T-cell (primary cell): ENCODE data around the gene SLC16A1. TPM values are rescaled to one million over a fixed set of nuclear protein-coding genes. Genes with fewer than 3 reads are reported as not detected.

Source experiments
- ATAC-seq, 4 experiments: fragments of 200-7000 bp in 3 of 4; fragments of 150-1000 bp in 1 of 4; cut with Tn5 transposase; replicated peaks in 1 of 4; 1 replicate in 3 of 4; 2 replicates in 1 of 4; pipeline ENCODE4 v1.10.0; 2021; ENCODE audit warnings: moderate library complexity in 3 of 4, mild to moderate bottlenecking in 2 of 4, moderate number of reproducible peaks in 1 of 4
- CTCF ChIA-PET, 2 donors: fragments of 300-600 bp; sonication (Branson Sonifier 250); formaldehyde crosslinking; loops; one replicate each; lab custom pipeline; 2022; ENCODE audit warnings: antibody characterized with exemption in 2 of 2; lab: Charles Lee
- POLR2A ChIA-PET, 2 donors: fragments of 300-600 bp; sonication (Branson Sonifier 250); formaldehyde crosslinking; loops; one replicate each; lab custom pipeline; 2022; ENCODE audit warnings: antibody characterized with exemption in 2 of 2; lab: Charles Lee
- DNase-seq, 35 experiments: peaks; one replicate each; pipeline versions ENCODE4 v3.0.0 to v3.0.0-alpha.2; 2013 to 2023
- H3K27ac ChIP-seq: one replicate; pipeline ENCODE4 v1.5.1; 2013; ENCODE audit warnings: low read length
- H3K27me3 ChIP-seq, 2 experiments: replicated peaks in 1 of 2; 1 replicate in 1 of 2; 2 replicates in 1 of 2; pipeline versions ENCODE4 v1.6.1 to v1.7.0; 2013; ENCODE audit warnings: low read length in 1 of 2, mixed read lengths in 1 of 2; ENCODE audit not compliant: control insufficient read depth in 2 of 2, insufficient read depth in 2 of 2; ENCODE audit errors: extremely low read depth in 1 of 2
- H3K36me3 ChIP-seq, 2 donors: 1 replicate in 1 of 2; 2 replicates in 1 of 2; pipeline versions ENCODE4 v1.6.1 to v1.7.0; 2013; ENCODE audit warnings: low read length in 1 of 2; ENCODE audit not compliant: control insufficient read depth in 2 of 2, insufficient read depth in 1 of 2; ENCODE audit errors: extremely low read depth in 1 of 2
- H3K4me1 ChIP-seq, 2 experiments: 1 replicate in 1 of 2; 2 replicates in 1 of 2; pipeline versions ENCODE4 v1.6.1 to v1.7.0; 2013; ENCODE audit warnings: low read length in 2 of 2, mixed read lengths in 1 of 2; ENCODE audit not compliant: insufficient read depth in 2 of 2, control insufficient read depth in 1 of 2; ENCODE audit errors: extremely low read depth in 1 of 2
- H3K4me3 ChIP-seq, 2 donors: 1 replicate in 1 of 2; 2 replicates in 1 of 2; pipeline versions ENCODE4 v1.5.1 to v1.7.0; 2013; ENCODE audit warnings: mild to moderate bottlenecking in 2 of 2, low read length in 1 of 2, moderate library complexity in 1 of 2; ENCODE audit not compliant: control insufficient read depth in 1 of 2; ENCODE audit errors: extremely low read depth in 1 of 2
- H3K9me3 ChIP-seq: 2 replicates; pipeline ENCODE4 v1.7.0; 2013
- H3K27ac Mint-ChIP-seq, 2 donors: one replicate each; pipeline ENCODE4 v1.8.0; 2020 to 2021; ENCODE audit warnings: mild to moderate bottlenecking in 2 of 2, mixed read lengths in 2 of 2
- H3K27me3 Mint-ChIP-seq, 2 donors: one replicate each; pipeline ENCODE4 v1.8.0; 2021 to 2022; ENCODE audit warnings: mixed read lengths in 2 of 2
- H3K36me3 Mint-ChIP-seq: one replicate; pipeline ENCODE4 v1.8.0; 2021; ENCODE audit warnings: mixed read lengths
- H3K4me1 Mint-ChIP-seq, 3 donors: one replicate each; pipeline ENCODE4 v1.8.0; 2020 to 2022; ENCODE audit warnings: mixed read lengths in 3 of 3, mild to moderate bottlenecking in 1 of 3
- H3K4me3 Mint-ChIP-seq, 3 donors: one replicate each; pipeline ENCODE4 v1.8.0; 2020 to 2022; ENCODE audit warnings: mild to moderate bottlenecking in 3 of 3, mixed read lengths in 3 of 3, moderate library complexity in 3 of 3
- H3K9me3 Mint-ChIP-seq, 3 donors: one replicate each; pipeline ENCODE4 v1.8.0; 2020 to 2022; ENCODE audit warnings: mixed read lengths in 3 of 3
- WGBS: methylation state at CpG from one replicate; pipeline ENCODE4 v1.1.5; 2013; ENCODE audit warnings: missing lambda C conversion rate; ENCODE audit not compliant: insufficient coverage; 5-methylcytosine and 5-hydroxymethylcytosine counted together
- total RNA-seq, 35 experiments: library from RNA in 6 of 35; stranded (reverse) in 6 of 35; fragments of 120-200 nt in 1 of 35; gene quantifications; one replicate each; pipeline versions ENCODE4 v1.2.1 to v1.2.4 and lab custom pipeline; 2013 to 2026

SLC16A1 gene
- total RNA-seq, 5 donors from 2014 or later (not counting 1 experiment from before 2014, with no cell fraction given) = 13.3 to 23.2 (median 20.3) TPM

DNA sequence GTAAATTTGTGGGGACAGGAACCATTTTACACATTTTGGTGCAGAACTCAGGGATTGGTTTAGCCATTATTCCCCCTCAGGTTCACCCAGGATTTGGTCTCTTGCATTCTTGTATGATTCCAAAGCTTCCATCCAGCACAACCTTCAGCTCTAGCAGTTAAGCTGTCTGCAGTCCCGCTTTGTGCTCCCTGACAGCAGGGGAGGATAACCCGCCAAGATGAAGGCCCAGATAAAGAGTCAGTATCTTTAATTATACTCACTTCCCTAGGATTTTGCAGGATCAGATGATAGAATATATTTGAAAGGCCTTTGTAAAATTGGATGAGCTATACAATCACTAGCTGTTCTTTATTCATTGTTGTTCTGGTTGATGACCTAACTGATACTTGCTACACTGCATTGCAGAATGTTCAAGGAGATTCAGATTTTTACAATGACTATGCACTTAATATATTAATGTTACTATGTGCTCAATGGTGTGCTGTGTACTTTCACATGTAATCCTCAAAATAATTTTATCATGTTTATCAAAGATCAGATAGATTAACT, 49.8 kb downstream of the SLC16A1 start:
- no peaks in the 10 kb centered on the region for H3K36me3 Mint-ChIP-seq
- ChIA-PET POLR2A (interaction anchor here in 1 of 2 donors (0.6 kb wide), 1 partner anchor 1609 kb away, joined by 4 read pairs; no protein-coding TSS in a partner anchor), CTCF (no interaction called here)
- no peak overlapping the region for H3K27ac Mint-ChIP-seq
- H3K27ac ChIP-seq = no peak overlapping the region
- H3K36me3 ChIP-seq = peaks cover 0 to 6% of the 10 kb centered on the region in 2 donors
- H3K27me3 ChIP-seq = no peaks in the 10 kb centered on the region
- no peaks in the 10 kb centered on the region for H3K9me3 Mint-ChIP-seq
- DNase-seq (no peak), ATAC-seq (no peak)
- H3K4me3 ChIP-seq = no peak overlapping the region
- no peaks in the 10 kb centered on the region for H3K9me3 ChIP-seq
- H3K4me1 ChIP-seq = peaks cover 0 to 2% of the 10 kb centered on the region in 2 experiments
- no CpG with 5 or more reads among the region's 2 CpGs for WGBS
- no peaks in the 10 kb centered on the region for H3K27me3 Mint-ChIP-seq
- no peak overlapping the region for H3K4me3 Mint-ChIP-seq
- H3K4me1 Mint-ChIP-seq = peaks cover 7 to 19% (median 12%) of the 10 kb centered on the region in 3 donors

DNA sequence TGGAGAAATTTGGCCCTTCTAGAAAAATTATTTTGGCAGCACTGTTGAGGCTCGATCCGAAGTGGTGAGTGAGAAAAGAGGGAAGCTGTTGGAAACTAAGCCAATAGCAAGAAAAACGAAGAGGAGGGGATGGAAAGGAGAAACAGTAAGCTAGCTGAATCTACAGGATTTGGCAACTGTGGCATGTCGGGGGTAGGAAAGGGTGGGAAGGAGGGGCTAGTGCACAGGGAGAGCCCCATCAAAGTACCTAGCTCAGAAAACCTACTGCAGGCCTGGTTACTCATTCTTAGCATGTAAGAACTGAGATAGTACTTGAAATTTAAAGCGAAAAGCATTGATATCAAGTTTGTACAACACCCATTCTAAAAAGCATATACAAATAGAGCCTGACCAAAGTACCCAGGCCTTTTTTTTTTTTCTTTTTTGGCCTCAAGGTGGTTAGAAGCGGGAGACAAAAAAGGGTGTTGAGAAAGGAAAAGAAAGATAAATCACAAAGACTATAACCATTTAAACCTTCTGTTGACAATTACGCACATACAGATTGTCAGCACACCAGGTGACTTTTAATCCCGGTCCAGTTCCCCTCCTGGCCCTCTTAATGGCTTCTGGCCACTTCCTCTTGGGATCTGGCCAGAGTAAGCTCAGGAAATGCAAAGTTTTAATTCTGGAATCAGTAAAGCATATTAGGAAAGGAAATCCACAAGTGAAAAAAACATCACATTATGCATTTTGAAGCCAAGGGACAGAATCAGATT, 50.4 kb downstream of the SLC16A1 start:
- ChIA-PET POLR2A (no interaction called here), CTCF (no interaction called here)
- no peak for ATAC-seq
- Histone ChIP-seq H3K36me3 (peaks cover 0 to 6% of the 10 kb centered on the region in 2 donors), H3K9me3 (no peaks in the 10 kb centered on the region), H3K27ac (no peak overlapping the region), H3K27me3 (no peaks in the 10 kb centered on the region), H3K4me1 (peaks cover 0 to 2% of the 10 kb centered on the region in 2 experiments), H3K4me3 (no peak overlapping the region)
- Mint-ChIP-seq H3K27me3 (no peaks in the 10 kb centered on the region), H3K4me1 (peaks cover 7 to 19% (median 12%) of the 10 kb centered on the region in 3 donors), H3K27ac (peak overlapping the region in 1 of 2 donors; percentile 23), H3K4me3 (no peak overlapping the region), H3K36me3 (no peaks in the 10 kb centered on the region), H3K9me3 (no peaks in the 10 kb centered on the region)
- WGBS = 94% methylated on average over 3 of the region's 8 CpGs
- DNase-seq = no peak

DNA sequence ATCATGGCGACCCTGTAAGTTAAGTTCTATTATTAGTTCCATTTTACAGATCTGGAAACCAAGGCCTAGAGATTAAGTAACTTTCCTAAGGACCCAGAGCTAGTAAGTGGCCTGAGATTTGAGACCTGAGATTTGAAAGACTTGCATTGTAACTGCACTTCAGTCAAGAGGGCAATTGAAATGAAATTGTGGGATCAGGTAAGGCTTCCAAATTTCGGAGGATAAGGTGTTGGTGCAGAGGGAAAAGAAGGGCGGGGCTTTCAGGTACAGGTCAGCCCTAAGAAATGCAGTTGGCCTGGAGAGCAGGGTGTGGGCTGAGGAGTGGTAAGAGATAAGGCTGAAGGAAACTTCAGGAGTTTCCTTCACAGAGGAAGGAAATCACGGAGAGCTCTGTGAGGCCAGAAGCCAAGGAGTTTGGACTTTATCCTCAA, 51.1 kb downstream of the SLC16A1 start:
- H3K27ac ChIP-seq = no peak overlapping the region
- DNase-seq = no peak
- no peaks in the 10 kb centered on the region for H3K9me3 ChIP-seq
- peaks cover 7 to 19% (median 12%) of the 10 kb centered on the region in 3 donors for H3K4me1 Mint-ChIP-seq
- ChIA-PET CTCF (no interaction called here), POLR2A (no interaction called here)
- peak overlapping the region; percentile 23 to 25 for H3K27ac Mint-ChIP-seq
- no peak overlapping the region for H3K4me3 Mint-ChIP-seq
- peaks cover 0 to 2% of the 10 kb centered on the region in 2 donors for H3K36me3 ChIP-seq
- no peak overlapping the region for H3K4me3 ChIP-seq
- no peaks in the 10 kb centered on the region for H3K9me3 Mint-ChIP-seq
- H3K27me3 Mint-ChIP-seq = no peaks in the 10 kb centered on the region
- H3K36me3 Mint-ChIP-seq = no peaks in the 10 kb centered on the region
- ATAC-seq = no peak
- peaks cover 0 to 2% of the 10 kb centered on the region in 2 experiments for H3K4me1 ChIP-seq
- WGBS = 100% methylated on average over 2 of the region's 4 CpGs
- no peaks in the 10 kb centered on the region for H3K27me3 ChIP-seq

DNA sequence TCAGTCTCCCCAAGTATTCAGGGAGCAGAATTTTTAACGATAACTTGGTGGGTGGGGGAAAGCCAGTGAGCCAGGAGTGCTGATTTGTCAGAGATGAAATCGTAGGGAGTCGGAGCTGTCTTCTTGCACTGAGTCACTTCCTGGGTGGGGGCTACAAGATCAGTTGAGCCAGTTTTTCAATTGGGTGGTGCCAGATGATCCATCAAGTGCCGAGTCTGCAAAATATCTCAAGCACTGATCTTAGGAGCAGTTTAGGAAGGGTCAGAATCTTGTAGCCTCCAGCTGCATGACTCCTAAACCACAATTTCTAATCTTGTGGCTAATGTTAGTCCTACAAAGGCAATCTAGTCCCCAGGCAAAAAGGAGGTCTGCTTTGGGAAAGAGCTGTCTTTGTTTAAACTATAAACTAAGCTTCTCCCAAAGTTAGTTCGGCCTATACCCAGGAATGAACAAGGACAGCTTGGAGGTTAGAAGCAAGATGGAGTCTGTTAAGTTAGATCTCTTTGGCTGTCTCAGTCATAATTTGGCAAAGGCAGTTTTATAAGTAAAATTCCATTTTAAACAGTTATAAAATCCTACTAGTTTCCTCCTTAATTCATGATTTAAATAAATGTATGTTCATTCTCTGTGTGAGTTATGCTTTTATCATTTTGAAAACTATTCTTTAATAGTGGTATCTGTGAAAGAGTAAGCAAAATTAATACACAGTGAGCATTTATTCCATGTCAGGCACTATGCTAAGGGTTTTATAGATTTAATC, 51.7 kb downstream of the SLC16A1 start:
- ChIA-PET POLR2A (no interaction called here), CTCF (no interaction called here)
- H3K4me3 ChIP-seq = no peak overlapping the region
- WGBS = 17% methylated on average over 3 of the region's 5 CpGs
- H3K27ac Mint-ChIP-seq = peak overlapping the region; percentile 29 to 63
- H3K36me3 ChIP-seq = peaks cover 0 to 2% of the 10 kb centered on the region in 2 donors
- no peaks in the 10 kb centered on the region for H3K27me3 ChIP-seq
- H3K4me3 Mint-ChIP-seq = no peak overlapping the region
- DNase-seq (peak in 3 of 35 experiments; percentile 11 to 21 (median 14)), ATAC-seq (peak in 2 of 4 experiments; percentile 56 to 86)
- no peaks in the 10 kb centered on the region for H3K9me3 Mint-ChIP-seq
- no peaks in the 10 kb centered on the region for H3K36me3 Mint-ChIP-seq
- peaks cover 7 to 19% (median 12%) of the 10 kb centered on the region in 3 donors for H3K4me1 Mint-ChIP-seq
- no peaks in the 10 kb centered on the region for H3K9me3 ChIP-seq
- H3K27ac ChIP-seq = no peak overlapping the region
- H3K4me1 ChIP-seq = peaks cover 0 to 2% of the 10 kb centered on the region in 2 experiments
- no peaks in the 10 kb centered on the region for H3K27me3 Mint-ChIP-seq

DNA sequence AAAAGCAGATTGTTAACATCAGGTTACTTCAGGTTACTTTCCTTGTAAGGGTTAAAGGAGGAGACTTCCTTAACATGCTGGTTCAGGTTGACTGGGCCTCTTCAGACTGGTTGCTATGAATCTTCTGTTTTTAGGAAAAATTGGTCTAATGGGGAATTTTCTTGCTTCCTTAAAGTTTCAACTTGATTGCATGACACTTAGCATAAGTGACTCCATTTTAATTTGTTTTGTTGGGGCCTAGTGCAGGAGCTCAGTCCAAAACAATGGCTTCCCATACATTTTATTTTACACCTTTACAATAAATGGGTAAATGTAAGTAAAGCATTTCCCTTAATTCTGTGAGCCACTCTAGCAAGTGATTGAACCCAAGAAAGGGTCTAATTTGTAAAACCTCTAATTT, 53.8 kb downstream of the SLC16A1 start:
- H3K4me3 Mint-ChIP-seq = no peak overlapping the region
- H3K27ac Mint-ChIP-seq = no peak overlapping the region
- no peak overlapping the region for H3K27ac ChIP-seq
- CTCF ChIA-PET = interaction anchor here in 1 of 2 donors (0.5 kb wide), 1 partner anchor 9 kb away, joined by 5 read pairs; no protein-coding TSS in a partner anchor
- H3K9me3 Mint-ChIP-seq = no peaks in the 10 kb centered on the region
- peaks cover 7 to 19% (median 12%) of the 10 kb centered on the region in 3 donors for H3K4me1 Mint-ChIP-seq
- ATAC-seq (no peak), DNase-seq (no peak)
- H3K4me3 ChIP-seq = no peak overlapping the region
- no peaks in the 10 kb centered on the region for H3K9me3 ChIP-seq
- H3K36me3 Mint-ChIP-seq = no peaks in the 10 kb centered on the region
- no peaks in the 10 kb centered on the region for H3K27me3 Mint-ChIP-seq
- H3K27me3 ChIP-seq = no peaks in the 10 kb centered on the region
- peaks cover 0 to 2% of the 10 kb centered on the region in 2 experiments for H3K4me1 ChIP-seq
- H3K36me3 ChIP-seq = peaks cover 0 to 2% of the 10 kb centered on the region in 2 donors
- POLR2A ChIA-PET = no interaction called here

DNA sequence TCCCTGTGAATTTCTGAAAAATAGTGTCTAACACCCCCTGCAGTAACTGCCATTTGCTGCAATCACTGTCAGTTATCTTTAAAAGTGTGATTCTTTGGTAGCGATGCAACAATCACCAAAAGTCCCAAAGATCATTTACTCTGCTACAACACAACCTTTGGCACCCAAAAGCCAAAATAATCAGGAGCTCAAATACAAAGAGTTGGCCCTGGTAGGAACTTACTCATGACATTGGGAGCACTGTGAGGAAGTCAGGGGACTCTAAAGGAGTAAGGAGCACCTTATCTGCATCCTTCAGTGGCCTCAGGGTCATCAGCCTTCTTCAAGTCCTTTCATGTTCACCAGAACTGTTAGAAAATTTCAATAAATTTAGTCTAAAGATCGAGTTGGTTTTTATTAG, 54.6 kb downstream of the SLC16A1 start:
- Histone ChIP-seq H3K4me1 (peaks cover 0 to 2% of the 10 kb centered on the region in 2 experiments), H3K27ac (no peak overlapping the region), H3K4me3 (no peak overlapping the region), H3K27me3 (no peaks in the 10 kb centered on the region), H3K9me3 (no peaks in the 10 kb centered on the region), H3K36me3 (peaks cover 0 to 2% of the 10 kb centered on the region in 2 donors)
- Mint-ChIP-seq H3K9me3 (peaks cover 0 to 5% (median 2%) of the 10 kb centered on the region in 3 donors), H3K4me1 (peaks cover 7 to 19% (median 12%) of the 10 kb centered on the region in 3 donors), H3K4me3 (no peak overlapping the region), H3K36me3 (no peaks in the 10 kb centered on the region), H3K27me3 (no peaks in the 10 kb centered on the region), H3K27ac (no peak overlapping the region)
- ChIA-PET POLR2A (no interaction called here), CTCF (no interaction called here)
- DNase-seq (no peak), ATAC-seq (no peak)
- no CpG with 5 or more reads among the region's 2 CpGs for WGBS
